ENCODE data around the gene SLC35E1. TPM values are rescaled to one million over a fixed set of nuclear protein-coding genes. Genes with fewer than 3 reads are reported as not detected.

Gene SLC35E1
- total and polyA plus RNA-seq, 2 experiments from 2014 or later: 17.0 to 30.3 TPM

- H3K4me3 Mint-ChIP-seq: no peak overlapping the region
- peaks cover 8% of the 10 kb centered on the region for H3K27me3 Mint-ChIP-seq (ENCODE audit: insufficient read depth, low read depth, poor library complexity)
- peaks cover 4% of the 10 kb centered on the region; the same call in 1 of the 2 replicates for H3K36me3 ChIP-seq (ENCODE audit: insufficient read depth)
- DNase-seq (ENCODE audit: low spot score) (no peak), ATAC-seq (no peak)
- H3K27me3 ChIP-seq (ENCODE audit: insufficient read depth): no peaks in the 10 kb centered on the region
- no peaks in the 10 kb centered on the region for H3K9me3 Mint-ChIP-seq
- TF ChIP-seq CREB1 (CRISPR knock-in tag; IDR thresholded peaks at IDR 0.05; ENCODE audit: low read depth) (no peak), ZNF114 (CRISPR knock-in tag; IDR thresholded peaks at IDR 0.05) (no peak), STAT1 (IDR thresholded peaks at IDR 0.05; ENCODE audit: unreplicated experiment) (no peak), ZNF331 (CRISPR knock-in tag; IDR thresholded peaks at IDR 0.05; ENCODE audit: low read depth) (no peak), ZNF462 (CRISPR knock-in tag; IDR thresholded peaks at IDR 0.05) (no peak)
- TF ChIP-seq, protein P1, sequence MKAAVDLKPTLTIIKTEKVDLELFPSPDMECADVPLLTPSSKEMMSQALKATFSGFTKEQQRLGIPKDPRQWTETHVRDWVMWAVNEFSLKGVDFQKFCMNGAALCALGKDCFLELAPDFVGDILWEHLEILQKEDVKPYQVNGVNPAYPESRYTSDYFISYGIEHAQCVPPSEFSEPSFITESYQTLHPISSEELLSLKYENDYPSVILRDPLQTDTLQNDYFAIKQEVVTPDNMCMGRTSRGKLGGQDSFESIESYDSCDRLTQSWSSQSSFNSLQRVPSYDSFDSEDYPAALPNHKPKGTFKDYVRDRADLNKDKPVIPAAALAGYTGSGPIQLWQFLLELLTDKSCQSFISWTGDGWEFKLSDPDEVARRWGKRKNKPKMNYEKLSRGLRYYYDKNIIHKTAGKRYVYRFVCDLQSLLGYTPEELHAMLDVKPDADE (IDR thresholded peaks at IDR 0.05): no peak
- no peak overlapping the region for H3K4me2 ChIP-seq
- H3K4me1 Mint-ChIP-seq: peaks cover 8% of the 10 kb centered on the region
- 0 out of 2 replicates have a peak, but pooled peaks cover 6% of the 10 kb centered on the region for H3F3A ChIP-seq (replicated peaks; ENCODE audit: low read depth)
- peaks cover 8% of the 10 kb centered on the region; the same call in 1 of the 2 replicates for H3K4me1 ChIP-seq (ENCODE audit: insufficient read depth)
- no peak overlapping the region for H3K4me3 ChIP-seq
- no peak overlapping the region for H3K27ac Mint-ChIP-seq
- H3K36me3 Mint-ChIP-seq (ENCODE audit: low read depth): peaks cover 16% of the 10 kb centered on the region
- H4K20me1 ChIP-seq (replicated peaks; ENCODE audit: insufficient read depth): peaks cover 26% of the 10 kb centered on the region
- H3K9me2 ChIP-seq (ENCODE audit: insufficient read depth): no peaks in the 10 kb centered on the region
- no peak overlapping the region for H3K27ac ChIP-seq (ENCODE audit: low read depth)
- no peak overlapping the region for H2AFZ ChIP-seq
- peaks cover 59% of the 10 kb centered on the region for H3K79me2 ChIP-seq (replicated peaks; ENCODE audit: insufficient read depth)
These were observed 3.9 kb upstream of the SLC35E1 start for GRCh38 chr19:16575861-16576689.
